ENCODE results near the gene SALL2. TPM values are rescaled to one million over a fixed set of nuclear protein-coding genes. Genes with fewer than 3 reads are reported as not detected.

SALL2 gene
- total and polyA plus RNA-seq, 10 of the 15 experiments (the other 5 are each of a cell fraction or from before 2014, with no cell fraction given): 1.6 to 6.2 (median 2.1) TPM

DNA sequence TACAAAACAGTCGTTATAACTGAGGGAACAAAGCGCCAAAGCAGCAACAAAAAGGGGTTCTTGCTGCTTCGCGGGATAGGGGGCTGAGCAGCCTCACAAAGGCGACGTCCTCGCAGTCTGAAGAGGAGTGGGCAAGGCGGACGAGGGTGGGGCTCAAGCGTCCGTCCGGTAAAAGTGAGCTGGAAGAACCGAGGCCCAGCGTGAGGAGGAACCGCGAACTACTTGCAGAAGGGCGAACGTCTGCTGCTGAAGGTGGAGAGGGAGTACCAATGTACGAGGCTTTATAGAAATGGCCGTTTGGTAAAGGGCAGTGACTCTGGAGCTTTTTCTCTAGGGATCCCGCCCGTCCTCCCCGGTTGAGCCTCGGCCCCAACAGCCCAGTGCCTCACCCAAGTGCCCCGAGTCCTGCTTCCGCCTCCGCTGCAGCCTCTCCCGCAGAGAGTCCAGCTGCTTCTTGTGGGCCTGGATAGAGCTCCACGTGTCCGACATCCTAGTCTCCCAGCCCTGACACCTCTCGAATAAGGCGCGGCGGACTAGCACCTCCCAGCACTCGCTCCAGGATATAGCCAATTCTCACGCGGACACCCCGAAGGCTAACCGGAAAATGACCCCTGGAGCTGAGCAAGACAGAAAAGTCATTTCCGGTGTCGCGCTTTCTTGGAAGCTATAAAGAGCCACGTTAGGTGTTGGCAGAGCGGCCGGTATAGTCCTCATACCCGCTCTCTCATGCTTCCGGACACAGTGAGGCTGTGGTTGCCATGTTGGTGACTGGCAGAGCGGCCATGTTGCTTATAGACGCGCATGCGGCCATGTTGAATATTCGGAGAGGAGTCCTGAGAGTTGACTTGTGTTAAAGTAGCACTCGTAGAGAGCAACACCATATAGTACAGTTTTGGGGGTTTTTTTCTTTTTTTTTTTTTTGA is 15.2 kb downstream of the SALL2 start, which contains the start of gene METTL3:
TSS of gene METTL3 (minus strand) at position 606 of the 923 bp plus-strand sequence. CDS start at position 489, 117 bp downstream.
- Histone ChIP-seq H3K9ac (ENCODE audit: control insufficient read depth, insufficient read depth, low read length) (peak within 1 kb of the TSS; percentile 93), H3K9me3 (replicated peaks; ENCODE audit: control insufficient read depth, insufficient read depth, low read length) (no peaks in the 10 kb centered on the region), H3K27ac (ENCODE audit: control insufficient read depth, insufficient read depth) (peak within 1 kb of the TSS; percentile 82), H2AFZ (ENCODE audit: control insufficient read depth, low read depth, low read length) (peak within 1 kb of the TSS; percentile 93), H3K27me3 (replicated peaks in 1 of 2; ENCODE audit: control insufficient read depth in 2 of 2, insufficient read depth in 2 of 2, low read length in 1 of 2) (no peaks in the 10 kb centered on the region), H3K4me2 (ENCODE audit: control insufficient read depth, insufficient read depth) (peak within 1 kb of the TSS; percentile 96), H3K79me2 (ENCODE audit: control insufficient read depth, insufficient read depth, low read length) (peaks cover 41% of the 10 kb centered on the region), H3K4me3 (peak within 1 kb of the TSS; percentile 94), H3K4me1 (ENCODE audit: control insufficient read depth, insufficient read depth, low read length) (no peaks in the 10 kb centered on the region; the same call in 1 of the 2 replicates), H3K36me3 (ENCODE audit: control insufficient read depth in 2 of 2, insufficient read depth in 2 of 2, low read length in 1 of 2) (peaks cover 0 to 2% of the 10 kb centered on the region in 2 experiments; a peak in 1 of 4 replicates), H4K20me1 (ENCODE audit: control insufficient read depth, insufficient read depth) (no peaks in the 10 kb centered on the region)
- peak; percentile 97 for DNase-seq (ENCODE audit: low read depth, low spot score)
- intact Hi-C loops (cut with micrococcal nuclease; ENCODE audit: unreplicated experiment) (loop anchor here (2.0 kb wide), 1 partner anchor 54 kb away; the partner anchor contains the start of gene CHD8), in situ Hi-C loops (cut with MboI) (no loop called here)
- BruUV-seq (replicated peaks): TSS peak; percentile 82
- POLR2A ChIA-PET: interaction anchor here (0.6 to 4.1 kb wide), 11 partner anchors 9 to 407 kb away, joined by 3 to 35 read pairs (median 4); partner anchors contain the start of genes CHD8 and SALL2
- WGBS (ENCODE audit: insufficient coverage, insufficient replicate concordance, low lambda C conversion rate, missing lambda C conversion rate): 1% methylated on average over 53 of the region's 53 CpGs
- FAIRE-seq: peak; percentile 95
- ATAC-seq: peak; percentile 98
- CTCF ChIA-PET: interaction anchor here (0.6 to 8.0 kb wide), 8 partner anchors 11 to 408 kb away, joined by 3 to 80 read pairs (median 5); partner anchors contain the start of genes RAB2B, SALL2, SUPT16H and TOX4
- RAD21 ChIA-PET (ENCODE audit: unreplicated experiment): interaction anchor here (0.7 to 3.7 kb wide), 6 partner anchors 9 to 1056 kb away, joined by 3 to 31 read pairs (median 8); partner anchors contain the start of genes APEX1, CHD8 and SALL2
- SMC1A ChIA-PET (ENCODE audit: uncharacterized antibody, unreplicated experiment): interaction anchor here (0.7 to 8.8 kb wide), 9 partner anchors 9 to 130 kb away, joined by 3 to 48 read pairs (median 6); partner anchors contain the start of genes SALL2 and TOX4
- peak; percentile 16; the same call in 1 of the 2 replicates for TF ChIP-seq MTA2 (IDR thresholded peaks at IDR 0.05; ENCODE audit: low read depth)
- TF ChIP-seq, protein P1, sequence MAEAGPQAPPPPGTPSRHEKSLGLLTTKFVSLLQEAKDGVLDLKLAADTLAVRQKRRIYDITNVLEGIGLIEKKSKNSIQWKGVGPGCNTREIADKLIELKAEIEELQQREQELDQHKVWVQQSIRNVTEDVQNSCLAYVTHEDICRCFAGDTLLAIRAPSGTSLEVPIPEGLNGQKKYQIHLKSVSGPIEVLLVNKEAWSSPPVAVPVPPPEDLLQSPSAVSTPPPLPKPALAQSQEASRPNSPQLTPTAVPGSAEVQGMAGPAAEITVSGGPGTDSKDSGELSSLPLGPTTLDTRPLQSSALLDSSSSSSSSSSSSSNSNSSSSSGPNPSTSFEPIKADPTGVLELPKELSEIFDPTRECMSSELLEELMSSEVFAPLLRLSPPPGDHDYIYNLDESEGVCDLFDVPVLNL (IDR thresholded peaks at IDR 0.05; ENCODE audit: low read depth, low read length): peak; percentile 76
- TF ChIP-seq, protein P2, sequence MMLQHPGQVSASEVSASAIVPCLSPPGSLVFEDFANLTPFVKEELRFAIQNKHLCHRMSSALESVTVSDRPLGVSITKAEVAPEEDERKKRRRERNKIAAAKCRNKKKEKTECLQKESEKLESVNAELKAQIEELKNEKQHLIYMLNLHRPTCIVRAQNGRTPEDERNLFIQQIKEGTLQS (IDR thresholded peaks at IDR 0.05; ENCODE audit: borderline replicate concordance, extremely low read depth, low read depth, low read length): 0 out of 2 replicates have a peak, but pooled peaks have one; percentile 23
- TF ChIP-seq CHD1 (IDR thresholded peaks at IDR 0.05; ENCODE audit: low read depth, low read length): no peak
- peak; percentile 79; the same call in 1 of the 2 replicates for TF ChIP-seq SIN3A (IDR thresholded peaks at IDR 0.05; ENCODE audit: low read depth, low read length)
- TF ChIP-seq POLR2AphosphoS5 (IDR thresholded peaks at IDR 0.05; ENCODE audit: low read length): peak; percentile 64; the same call in 1 of the 2 replicates
- TF ChIP-seq STAT3 (IDR thresholded peaks at IDR 0.05; ENCODE audit: low read depth, low read length): no peak
- TF ChIP-seq, protein P3, sequence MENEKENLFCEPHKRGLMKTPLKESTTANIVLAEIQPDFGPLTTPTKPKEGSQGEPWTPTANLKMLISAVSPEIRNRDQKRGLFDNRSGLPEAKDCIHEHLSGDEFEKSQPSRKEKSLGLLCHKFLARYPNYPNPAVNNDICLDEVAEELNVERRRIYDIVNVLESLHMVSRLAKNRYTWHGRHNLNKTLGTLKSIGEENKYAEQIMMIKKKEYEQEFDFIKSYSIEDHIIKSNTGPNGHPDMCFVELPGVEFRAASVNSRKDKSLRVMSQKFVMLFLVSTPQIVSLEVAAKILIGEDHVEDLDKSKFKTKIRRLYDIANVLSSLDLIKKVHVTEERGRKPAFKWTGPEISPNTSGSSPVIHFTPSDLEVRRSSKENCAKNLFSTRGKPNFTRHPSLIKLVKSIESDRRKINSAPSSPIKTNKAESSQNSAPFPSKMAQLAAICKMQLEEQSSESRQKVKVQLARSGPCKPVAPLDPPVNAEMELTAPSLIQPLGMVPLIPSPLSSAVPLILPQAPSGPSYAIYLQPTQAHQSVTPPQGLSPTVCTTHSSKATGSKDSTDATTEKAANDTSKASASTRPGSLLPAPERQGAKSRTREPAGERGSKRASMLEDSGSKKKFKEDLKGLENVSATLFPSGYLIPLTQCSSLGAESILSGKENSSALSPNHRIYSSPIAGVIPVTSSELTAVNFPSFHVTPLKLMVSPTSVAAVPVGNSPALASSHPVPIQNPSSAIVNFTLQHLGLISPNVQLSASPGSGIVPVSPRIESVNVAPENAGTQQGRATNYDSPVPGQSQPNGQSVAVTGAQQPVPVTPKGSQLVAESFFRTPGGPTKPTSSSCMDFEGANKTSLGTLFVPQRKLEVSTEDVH (IDR thresholded peaks at IDR 0.05; ENCODE audit: low read depth, partially characterized antibody): peak; percentile 91
- TF ChIP-seq SRF (IDR thresholded peaks at IDR 0.05; ENCODE audit: low read depth in 2 of 2, low read length in 2 of 2): 0 out of 4 replicates have a peak, but pooled peaks of 1 of the 2 experiments have one; percentile 56
- no peak for TF ChIP-seq FOXM1 (IDR thresholded peaks at IDR 0.05; ENCODE audit: low read depth, low read length)
- TF ChIP-seq, protein P4, sequence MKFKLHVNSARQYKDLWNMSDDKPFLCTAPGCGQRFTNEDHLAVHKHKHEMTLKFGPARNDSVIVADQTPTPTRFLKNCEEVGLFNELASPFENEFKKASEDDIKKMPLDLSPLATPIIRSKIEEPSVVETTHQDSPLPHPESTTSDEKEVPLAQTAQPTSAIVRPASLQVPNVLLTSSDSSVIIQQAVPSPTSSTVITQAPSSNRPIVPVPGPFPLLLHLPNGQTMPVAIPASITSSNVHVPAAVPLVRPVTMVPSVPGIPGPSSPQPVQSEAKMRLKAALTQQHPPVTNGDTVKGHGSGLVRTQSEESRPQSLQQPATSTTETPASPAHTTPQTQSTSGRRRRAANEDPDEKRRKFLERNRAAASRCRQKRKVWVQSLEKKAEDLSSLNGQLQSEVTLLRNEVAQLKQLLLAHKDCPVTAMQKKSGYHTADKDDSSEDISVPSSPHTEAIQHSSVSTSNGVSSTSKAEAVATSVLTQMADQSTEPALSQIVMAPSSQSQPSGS (IDR thresholded peaks at IDR 0.05; ENCODE audit: low read length): no peak
- peak; percentile 100 for TF ChIP-seq YY1 (IDR thresholded peaks at IDR 0.05; ENCODE audit: low read depth, low read length)
- no peak for TF ChIP-seq TCF12 (IDR thresholded peaks at IDR 0.05; ENCODE audit: low read depth, low read length)
- peak; percentile 97 for TF ChIP-seq IKZF1 (conservative IDR thresholded peaks at IDR 0.05)
- no peak for TF ChIP-seq CBX5 (IDR thresholded peaks at IDR 0.05; ENCODE audit: low read depth)
- no peak for TF ChIP-seq ESRRA (IDR thresholded peaks at IDR 0.05; ENCODE audit: low read length)
- TF ChIP-seq PAX8 (IDR thresholded peaks at IDR 0.05): no peak

Data from GM12878 (cell line).